ENCODE data around the gene ESRRA.

- TF ChIP-seq CTCF (conservative IDR thresholded peaks at IDR 0.05; ENCODE audit: low read length): peak; percentile 62
- no peak for TF ChIP-seq EZH2phosphoT487 (IDR thresholded peaks at IDR 0.05; ENCODE audit: borderline replicate concordance, low read depth, low read length)
Measured at GRCh38 chr11:64285885-64286800, 19.2 kb upstream of the ESRRA start.

All from OCI-LY7 (cell line).